Type B pancreatic cell (in vitro differentiated cells): Measurements from ENCODE around the gene FBP1. TPM values are rescaled to one million over a fixed set of nuclear protein-coding genes. Genes with fewer than 3 reads are reported as not detected.

Source experiments
- DNase-seq: peaks from one replicate; pipeline ENCODE4 v3.0.0; 2021; ENCODE audit warnings: mixed read lengths; ENCODE audit not compliant: unreplicated experiment; ENCODE audit errors: extremely low spot score
- H3K27ac Mint-ChIP-seq: 2 replicates; pipeline ENCODE4 v1.8.0; 2021; ENCODE audit warnings: mild to moderate bottlenecking, mixed read lengths
- H3K27me3 Mint-ChIP-seq: 2 replicates; pipeline ENCODE4 v1.8.0; 2021; ENCODE audit warnings: mixed read lengths
- H3K36me3 Mint-ChIP-seq: 2 replicates; pipeline ENCODE4 v1.8.0; 2021; ENCODE audit warnings: mixed read lengths
- H3K4me1 Mint-ChIP-seq: one replicate; pipeline ENCODE4 v1.8.0; 2021; ENCODE audit warnings: mixed read lengths; ENCODE audit not compliant: unreplicated experiment
- H3K4me3 Mint-ChIP-seq: 2 replicates; pipeline ENCODE4 v1.8.0; 2021; ENCODE audit warnings: mild to moderate bottlenecking, mixed read lengths
- H3K9me3 Mint-ChIP-seq: 2 replicates; pipeline ENCODE4 v1.8.0; 2021; ENCODE audit warnings: mixed read lengths
- total RNA-seq: library from RNA; stranded (reverse); gene quantifications from 2 replicates; pipeline ENCODE4 v1.2.1, GENCODE V29; 2021; ENCODE audit warnings: low replicate concordance
- TF ChIP-seq, protein P1 (sequence below): fragments of 200-600 bp; sonication (generic); conservative IDR thresholded peaks from 2 replicates; pipeline ENCODE4 v1.5.0; 2021; ENCODE audit warnings: antibody characterized with exemption, mild to moderate bottlenecking

FBP1 gene
- total RNA-seq, 1 donor from 2014 or later, result 25.9 TPM

DNA sequence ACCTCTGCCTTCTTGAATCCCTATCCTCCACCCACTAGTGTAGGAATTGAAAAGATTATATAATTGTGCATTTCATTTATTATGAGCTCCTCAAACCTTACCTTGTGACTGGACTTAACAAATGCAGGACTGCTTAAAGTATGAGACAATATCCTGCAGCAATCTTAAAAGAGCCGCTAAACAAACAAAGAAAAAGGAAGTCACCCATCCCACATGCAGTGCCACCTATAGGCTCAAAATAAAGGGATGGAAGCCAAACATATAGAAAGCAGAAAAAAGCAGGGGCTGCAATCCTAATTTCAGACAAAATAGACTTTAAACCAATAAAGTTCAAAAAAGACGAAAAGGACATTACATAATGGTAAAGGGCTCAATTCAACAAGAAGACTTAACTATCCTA is 75.8 kb downstream of the FBP1 start:
- H3K9me3 Mint-ChIP-seq, result peaks cover 5% of the 10 kb centered on the region
- H3K36me3 Mint-ChIP-seq, result peaks cover 29% of the 10 kb centered on the region
- no peaks in the 10 kb centered on the region for H3K27me3 Mint-ChIP-seq
- no peaks in the 10 kb centered on the region for H3K4me1 Mint-ChIP-seq
- no peak for DNase-seq
- TF ChIP-seq, protein P1, sequence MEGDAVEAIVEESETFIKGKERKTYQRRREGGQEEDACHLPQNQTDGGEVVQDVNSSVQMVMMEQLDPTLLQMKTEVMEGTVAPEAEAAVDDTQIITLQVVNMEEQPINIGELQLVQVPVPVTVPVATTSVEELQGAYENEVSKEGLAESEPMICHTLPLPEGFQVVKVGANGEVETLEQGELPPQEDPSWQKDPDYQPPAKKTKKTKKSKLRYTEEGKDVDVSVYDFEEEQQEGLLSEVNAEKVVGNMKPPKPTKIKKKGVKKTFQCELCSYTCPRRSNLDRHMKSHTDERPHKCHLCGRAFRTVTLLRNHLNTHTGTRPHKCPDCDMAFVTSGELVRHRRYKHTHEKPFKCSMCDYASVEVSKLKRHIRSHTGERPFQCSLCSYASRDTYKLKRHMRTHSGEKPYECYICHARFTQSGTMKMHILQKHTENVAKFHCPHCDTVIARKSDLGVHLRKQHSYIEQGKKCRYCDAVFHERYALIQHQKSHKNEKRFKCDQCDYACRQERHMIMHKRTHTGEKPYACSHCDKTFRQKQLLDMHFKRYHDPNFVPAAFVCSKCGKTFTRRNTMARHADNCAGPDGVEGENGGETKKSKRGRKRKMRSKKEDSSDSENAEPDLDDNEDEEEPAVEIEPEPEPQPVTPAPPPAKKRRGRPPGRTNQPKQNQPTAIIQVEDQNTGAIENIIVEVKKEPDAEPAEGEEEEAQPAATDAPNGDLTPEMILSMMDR, result no peak
- no peak overlapping the region for H3K27ac Mint-ChIP-seq
- no peak overlapping the region for H3K4me3 Mint-ChIP-seq

DNA sequence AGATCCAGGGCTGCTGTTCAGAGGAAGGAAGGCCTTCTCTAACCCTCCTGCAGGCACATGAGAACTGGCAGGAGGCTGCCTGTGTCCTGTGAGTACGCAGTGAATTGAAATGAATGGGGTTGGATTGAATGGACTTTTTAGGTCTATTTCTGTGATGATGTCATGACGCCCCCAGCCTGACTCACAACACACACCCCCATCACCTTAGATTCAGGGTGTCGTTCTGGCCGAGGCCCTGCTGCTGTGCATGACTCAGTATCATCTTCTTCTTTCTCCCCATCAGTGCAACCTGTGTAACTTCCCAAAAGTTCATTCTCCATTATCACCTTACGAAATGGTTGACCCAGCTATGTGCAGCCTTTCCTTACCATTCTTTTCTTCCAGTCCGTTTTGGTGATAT is 79.1 kb downstream of the FBP1 start:
- no peak overlapping the region for H3K27ac Mint-ChIP-seq
- H3K4me3 Mint-ChIP-seq, result no peak overlapping the region
- peaks cover 23% of the 10 kb centered on the region for H3K36me3 Mint-ChIP-seq
- H3K27me3 Mint-ChIP-seq, result no peaks in the 10 kb centered on the region
- H3K4me1 Mint-ChIP-seq, result peaks cover 14% of the 10 kb centered on the region
- DNase-seq, result no peak
- peaks cover 5% of the 10 kb centered on the region for H3K9me3 Mint-ChIP-seq
- TF ChIP-seq, protein P1, result no peak

DNA sequence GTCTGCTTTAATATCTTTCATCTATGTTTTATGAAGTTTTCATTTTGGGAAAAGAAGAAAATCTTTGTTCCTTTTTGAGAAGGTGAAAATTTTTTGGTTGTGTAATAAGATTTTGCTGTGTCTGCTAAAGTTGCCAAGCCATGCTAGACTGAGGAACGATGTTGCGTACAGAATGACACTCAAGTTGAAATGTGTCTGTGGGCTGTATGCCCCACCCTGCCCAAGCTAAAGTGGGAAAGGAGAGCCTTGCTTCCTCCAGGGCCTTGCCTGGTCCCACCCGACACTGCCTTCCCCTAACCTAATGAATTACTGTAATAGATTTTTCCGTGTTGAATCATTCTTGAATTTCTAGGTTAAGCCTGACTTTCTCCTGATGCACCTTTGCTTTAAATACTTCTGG is 81.9 kb downstream of the FBP1 start:
- Mint-ChIP-seq H3K4me1 (peaks cover 18% of the 10 kb centered on the region), H3K36me3 (peaks cover 6% of the 10 kb centered on the region), H3K27me3 (no peaks in the 10 kb centered on the region), H3K9me3 (no peaks in the 10 kb centered on the region), H3K4me3 (no peak overlapping the region), H3K27ac (peak overlapping the region; percentile 65)
- TF ChIP-seq, protein P1, result no peak
- no peak for DNase-seq

DNA sequence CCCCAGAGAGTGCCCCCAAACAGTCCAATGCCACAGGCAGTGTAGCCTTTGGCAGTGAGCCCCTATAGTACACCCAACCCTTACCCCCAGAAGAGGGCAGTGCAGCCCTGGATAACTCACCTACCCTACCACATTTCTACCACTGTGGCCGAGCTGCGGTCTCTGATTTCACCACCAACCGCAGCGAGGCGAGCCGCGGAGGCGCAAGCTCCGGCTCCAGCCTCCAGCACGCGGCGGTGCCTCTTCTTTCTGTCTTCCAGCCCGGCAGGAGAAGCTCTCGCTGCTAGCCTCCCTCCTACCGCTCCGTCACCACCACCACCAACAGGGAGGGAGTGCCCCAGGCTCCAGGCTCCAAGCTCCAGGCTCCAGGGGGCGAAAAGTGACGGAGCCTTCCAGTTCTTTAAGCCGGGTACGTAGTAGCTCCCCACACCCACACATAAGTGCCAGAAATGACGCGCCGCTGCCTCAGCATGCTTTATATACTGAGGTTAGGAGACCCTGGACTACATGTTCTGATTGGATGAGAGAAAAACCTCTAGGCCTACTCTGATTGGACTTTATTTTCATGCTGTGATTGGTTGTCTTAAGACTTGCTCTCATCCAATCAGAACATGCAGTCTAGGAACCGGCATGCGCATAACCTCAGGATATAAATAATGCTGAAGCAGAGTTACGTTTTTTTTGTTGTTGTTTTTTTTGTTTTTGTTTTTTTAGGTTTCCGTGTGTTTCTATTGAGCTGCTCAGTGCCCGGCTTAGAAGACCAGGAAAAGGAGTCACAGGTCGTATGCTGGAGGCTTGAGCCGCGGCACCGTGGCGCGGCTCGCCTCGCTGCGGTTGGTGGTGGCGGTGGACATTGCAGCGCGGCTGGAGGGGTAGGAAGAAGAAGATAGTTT is 84.6 kb downstream of the FBP1 start, which contains the start of gene PCAT7:
Gene PCAT7 (plus strand): TSS at position 645 of the 893 bp plus-strand sequence.
- no peak within 1 kb of the TSS for H3K4me3 Mint-ChIP-seq

DNA sequence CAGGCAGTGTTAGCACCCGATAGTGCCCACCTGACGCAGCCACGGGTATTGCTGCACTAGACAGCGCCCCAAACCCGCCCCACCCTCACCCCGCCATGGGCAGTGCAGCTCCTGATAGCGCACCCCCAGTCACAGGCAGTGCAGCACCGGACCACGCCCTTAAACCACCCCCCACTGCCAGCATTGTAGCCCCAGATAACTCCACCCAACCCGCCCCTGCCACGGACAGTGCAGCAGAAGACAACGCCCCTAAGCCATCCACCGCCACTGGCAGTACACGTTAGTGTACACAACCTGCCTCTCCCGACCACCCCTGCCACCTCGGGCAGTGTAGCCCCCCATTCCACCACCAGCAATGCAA is 85.3 kb downstream of the FBP1 start:
- H3K27ac Mint-ChIP-seq, result no peak overlapping the region
- TF ChIP-seq, protein P1, result no peak
- H3K27me3 Mint-ChIP-seq, result no peaks in the 10 kb centered on the region
- no peak for DNase-seq
- H3K9me3 Mint-ChIP-seq, result no peaks in the 10 kb centered on the region
- peaks cover 18% of the 10 kb centered on the region for H3K4me1 Mint-ChIP-seq
- no peak overlapping the region for H3K4me3 Mint-ChIP-seq
- H3K36me3 Mint-ChIP-seq, result peaks cover 10% of the 10 kb centered on the region

More for the DNA sequence above, 84.6 kb downstream of the FBP1 start, which contains the start of gene PCAT7:
- Mint-ChIP-seq H3K27ac (no peak within 1 kb of the TSS), H3K36me3 (peaks cover 10% of the 10 kb centered on the region), H3K9me3 (no peaks in the 10 kb centered on the region), H3K4me1 (peaks cover 18% of the 10 kb centered on the region), H3K27me3 (no peaks in the 10 kb centered on the region)
- TF ChIP-seq, protein P1, result peak; percentile 79
- peak; percentile 81 for DNase-seq

Other genes with a start within 250 kb of the FBP1 start
- gene PCAT7, start 84.4 kb downstream of the FBP1 start, total RNA-seq, result 10.0 and 14.7 TPM in 2 replicates
- gene FBP2, start 45.7 kb downstream of the FBP1 start, total RNA-seq, result not detected in 2 replicates
- gene AOPEP, start 87.2 kb upstream of the FBP1 start, total RNA-seq, result 56.8 and 89.3 TPM in 2 replicates